Right lobe of liver (tissue), 6 donors: ENCODE results near the gene APBB2. TPM values are rescaled to one million over a fixed set of nuclear protein-coding genes. Genes with fewer than 3 reads are reported as not detected.
A peak's percentile ranks its signal among the peaks of the same experiment; 100 is the strongest.

Experiments used
- ATAC-seq, 4 donors: fragments of 200-7000 bp; cut with Tn5 transposase; one replicate each; pipeline ENCODE4 v1.9.1; 2020; ENCODE audit warnings: mild to moderate bottlenecking in 4 of 4, moderate library complexity in 4 of 4
- DNase-seq, 3 donors: peaks; one replicate each; pipeline ENCODE4 v3.0.0-alpha.2; 2020
- H3K27ac ChIP-seq, 3 donors: fragments of 200-600 bp; one replicate each; pipeline ENCODE4 v1.8.0; 2022
- H3K27me3 ChIP-seq, 2 donors: fragments of 200-600 bp; one replicate each; pipeline ENCODE4 v1.8.0; 2022
- H3K36me3 ChIP-seq, 4 donors: fragments of 200-600 bp; sonication (generic) in 1 of 4; one replicate each; pipeline versions ENCODE4 v1.5.1 to v1.8.0; 2017 to 2022; ENCODE audit warnings: control low read depth in 1 of 4
- H3K4me1 ChIP-seq, 4 donors: fragments of 200-600 bp; sonication (generic) in 1 of 4; one replicate each; pipeline versions ENCODE4 v1.5.1 to v1.8.0; 2017 to 2022; ENCODE audit warnings: control low read depth in 1 of 4
- H3K4me3 ChIP-seq, 3 donors: fragments of 200-600 bp; one replicate each; pipeline ENCODE4 v1.8.0; 2022
- H3K9me3 ChIP-seq, 4 donors: fragments of 200-600 bp; sonication (generic) in 1 of 4; one replicate each; pipeline versions ENCODE4 v1.5.1 to v1.8.0; 2017 to 2022; ENCODE audit warnings: control low read depth in 1 of 4
- CTCF ChIP-seq, 4 donors: fragments of 200-600 bp in 3 of 4; fragments of 450-650 bp in 1 of 4; IDR thresholded peaks; one replicate each; pipeline versions ENCODE4 v1.5.1 to v1.8.0; 2016 to 2022; ENCODE audit warnings: antibody characterized with exemption in 4 of 4, mild to moderate bottlenecking in 2 of 4
- POLR2A ChIP-seq: fragments of 450-650 bp; IDR thresholded peaks from one replicate; pipeline ENCODE4 v1.6.1; 2017; ENCODE audit warnings: antibody characterized with exemption, mild to moderate bottlenecking
- WGBS: methylation state at CpG from one replicate; pipeline ENCODE4 v1.1.6; 2018; ENCODE audit warnings: low coverage, low lambda C conversion rate; ENCODE audit not compliant: insufficient coverage; ENCODE audit errors: missing lambda C conversion rate; 5-methylcytosine and 5-hydroxymethylcytosine counted together
- intact Hi-C, 2 donors: fragments of 100-400 bp; cut with DNase I; formaldehyde crosslinking; loops; one replicate each; pipeline versions ENCODE4 v1.11.2 to v1.14.1; 2022
- total RNA-seq, 6 experiments: library from RNA; depleted of rRNA in 2 of 6; stranded (reverse); fragments of >200 nt in 2 of 6; fragmentation: NEBNext Ultra II Directional in 3 of 6; extraction: Animal tissue kit (Norgen Biotek cat#: 25700) in 3 of 6; gene quantifications; one replicate each; pipeline versions ENCODE4 v1.1.0 to v1.2.4, GENCODE V29; 2016 to 2023
- donor health status: DM: no; HTN: yes; CAD: no.
- donor health status: DM: no; HTN: no; CAD: no.
- donor health status: DM: no; HTN: no; CAD: no.
- donor health status: DM: no; HTN: yes; CAD: no.
- donor health status: DM: no; HTN: yes; CAD: no.

Gene APBB2
- total RNA-seq, 6 experiments from 2014 or later = 14.1 to 27.9 (median 25.1) TPM

GRCh38 chr4:41079881-41080560 lies 134.3 kb downstream of the APBB2 start:
- intact Hi-C loops = no loop called here
- no peaks in the 10 kb centered on the region for H3K27me3 ChIP-seq
- TF ChIP-seq CTCF (IDR thresholded peaks at IDR 0.05) = no peak
- TF ChIP-seq POLR2A = no peak
- H3K9me3 ChIP-seq = no peaks in the 10 kb centered on the region
- DNase-seq = no peak
- H3K27ac ChIP-seq = no peak overlapping the region
- ATAC-seq = no peak
- H3K36me3 ChIP-seq = no peaks in the 10 kb centered on the region
- H3K4me3 ChIP-seq = no peak overlapping the region
- WGBS = 91% methylated on average over 6 of the region's 6 CpGs
- peaks cover 0 to 11% (median 6%) of the 10 kb centered on the region in 4 donors for H3K4me1 ChIP-seq

- Histone ChIP-seq H3K36me3 (no peaks in the 10 kb centered on the region), H3K27ac (no peak overlapping the region), H3K4me3 (no peak overlapping the region), H3K4me1 (peaks cover 0 to 11% (median 6%) of the 10 kb centered on the region in 4 donors), H3K27me3 (no peaks in the 10 kb centered on the region), H3K9me3 (no peaks in the 10 kb centered on the region)
- DNase-seq (no peak), ATAC-seq (peak; percentile 88 to 99 (median 91))
- TF ChIP-seq CTCF (IDR thresholded peaks at IDR 0.05) (no peak), POLR2A (no peak)
- intact Hi-C loops = no loop called here
- WGBS = 27% methylated on average over 1 of the region's 1 CpG
Measured at GRCh38 chr4:41077628-41078027, 136.7 kb downstream of the APBB2 start.

- no peak for TF ChIP-seq CTCF (IDR thresholded peaks at IDR 0.05)
- TF ChIP-seq POLR2A = no peak
- DNase-seq = no peak
- peaks cover 0 to 11% (median 6%) of the 10 kb centered on the region in 4 donors for H3K4me1 ChIP-seq
- H3K36me3 ChIP-seq = no peaks in the 10 kb centered on the region
- WGBS = 88% methylated on average over 1 of the region's 1 CpG
- intact Hi-C loops = no loop called here
- no peaks in the 10 kb centered on the region for H3K27me3 ChIP-seq
- no peaks in the 10 kb centered on the region for H3K9me3 ChIP-seq
- ATAC-seq = no peak
- H3K27ac ChIP-seq = no peak overlapping the region
- H3K4me3 ChIP-seq = no peak overlapping the region
Measured at GRCh38 chr4:41076481-41076880, 137.9 kb downstream of the APBB2 start.

- peaks cover 0 to 11% (median 6%) of the 10 kb centered on the region in 4 donors for H3K4me1 ChIP-seq
- H3K36me3 ChIP-seq = no peaks in the 10 kb centered on the region
- intact Hi-C loops = no loop called here
- TF ChIP-seq POLR2A (no peak), CTCF (IDR thresholded peaks at IDR 0.05) (no peak)
- no peaks in the 10 kb centered on the region for H3K27me3 ChIP-seq
- DNase-seq = no peak
- H3K4me3 ChIP-seq = no peak overlapping the region
- H3K9me3 ChIP-seq = no peaks in the 10 kb centered on the region
- ATAC-seq = no peak
- H3K27ac ChIP-seq = no peak overlapping the region
- 47% methylated on average over 3 of the region's 3 CpGs for WGBS
Measured at GRCh38 chr4:41074215-41074614, 140.1 kb downstream of the APBB2 start.
